HG03095 (cell line): ENCODE measurements around the gene ZNF583.

Experiments
- ATAC-seq: cut with Tn5 transposase; IDR thresholded peaks from one replicate; pipeline ENCODE4 v1.9.1; 2021; ENCODE audit warnings: moderate library complexity; ENCODE audit not compliant: unreplicated experiment

The ZNF583 gene

DNA sequence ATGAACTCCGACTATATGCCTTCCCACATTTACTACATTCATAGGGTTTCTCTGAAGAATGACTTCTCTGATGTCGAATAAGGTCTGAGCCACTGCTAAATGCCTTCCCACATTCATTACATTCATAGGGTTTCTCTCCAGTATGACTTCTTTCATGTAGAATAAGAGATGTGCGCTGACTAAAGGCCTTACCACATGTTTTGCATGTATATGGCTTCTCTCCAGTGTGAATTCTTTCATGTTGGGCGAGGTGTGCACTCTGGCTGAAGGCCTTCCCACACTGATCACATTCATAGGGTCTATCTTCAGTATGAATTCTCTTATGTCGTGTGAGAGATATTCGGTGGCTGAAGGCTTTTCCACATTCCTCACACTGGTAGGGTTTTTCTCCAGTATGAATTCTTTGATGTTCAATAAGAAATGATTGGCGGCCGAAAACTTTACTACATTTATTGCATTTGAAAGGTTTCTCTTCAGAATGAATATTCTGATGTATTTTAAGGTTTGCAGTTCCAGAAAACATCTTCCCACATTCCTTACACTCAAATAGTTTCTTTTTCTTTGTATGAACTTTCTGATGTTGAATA, 37.2 kb downstream of the ZNF583 start:
- no peak for ATAC-seq

GRCh38 chr19:56474308-56474707, 70.2 kb downstream of the ZNF583 start:
- ATAC-seq: no peak

DNA sequence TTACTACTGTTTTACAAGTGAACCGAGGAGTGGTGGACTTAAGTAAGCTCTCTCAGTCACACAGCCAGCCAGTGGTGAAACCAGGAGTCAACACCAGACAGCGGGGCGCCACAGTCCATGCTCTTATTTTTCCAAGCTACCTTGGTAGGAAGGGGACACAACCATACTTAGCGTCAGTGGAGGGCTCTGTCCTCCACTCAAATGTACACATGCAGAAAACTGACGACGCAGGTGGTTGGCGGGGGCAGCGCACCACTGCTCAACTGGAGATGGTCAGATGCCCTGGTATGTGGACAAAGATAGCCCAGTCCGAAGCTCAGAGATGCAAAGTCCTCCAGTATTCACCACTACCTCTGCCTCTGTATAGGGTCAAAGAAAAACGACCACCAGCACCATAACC, 72.0 kb downstream of the ZNF583 start:
- no peak for ATAC-seq
